SK-N-SH treated with all-trans-retinoic acid at 6 μM for 48 hours (cell line): ENCODE results near the gene CHMP4A.
A peak's percentile ranks its signal among the peaks of the same experiment; 100 is the strongest.

ENCODE experiments used
- ARNTL ChIP-seq: fragments of 450-650 bp; formaldehyde crosslinking; IDR thresholded peaks from 2 replicates; pipeline ENCODE4 v1.5.0; 2020; ENCODE audit warnings: low read depth, mild to moderate bottlenecking, moderate library complexity, borderline replicate concordance
- ESRRG ChIP-seq: fragments of 250-450 bp; sonication (Bioruptor Pico); IDR thresholded peaks from 2 replicates; pipeline ENCODE4 v1.6.1; 2021; ENCODE audit warnings: mild to moderate bottlenecking
- GLIS3 ChIP-seq: fragments of 250-450 bp; sonication (Bioruptor Pico); IDR thresholded peaks from 2 replicates; pipeline ENCODE4 v1.5.0; 2020; ENCODE audit warnings: mild to moderate bottlenecking, moderate library complexity
- SNAI2 ChIP-seq: fragments of 250-450 bp; sonication (Bioruptor Pico); IDR thresholded peaks from 2 replicates; pipeline ENCODE4 v1.5.0; 2020; ENCODE audit warnings: mild to moderate bottlenecking, moderate library complexity
- TF ChIP-seq, protein P1 (sequence below): fragments of 250-450 bp; sonication (Bioruptor Pico); IDR thresholded peaks from 2 replicates; pipeline ENCODE4 v1.8.0; 2020; ENCODE audit warnings: mild to moderate bottlenecking, moderate library complexity, borderline replicate concordance
- TF ChIP-seq, protein P2 (sequence below): fragments of 250-450 bp; sonication (Bioruptor Pico); IDR thresholded peaks from 2 replicates; pipeline ENCODE4 v1.8.0; 2021; ENCODE audit warnings: low read depth, mild to moderate bottlenecking, moderate library complexity, borderline replicate concordance

DNA sequence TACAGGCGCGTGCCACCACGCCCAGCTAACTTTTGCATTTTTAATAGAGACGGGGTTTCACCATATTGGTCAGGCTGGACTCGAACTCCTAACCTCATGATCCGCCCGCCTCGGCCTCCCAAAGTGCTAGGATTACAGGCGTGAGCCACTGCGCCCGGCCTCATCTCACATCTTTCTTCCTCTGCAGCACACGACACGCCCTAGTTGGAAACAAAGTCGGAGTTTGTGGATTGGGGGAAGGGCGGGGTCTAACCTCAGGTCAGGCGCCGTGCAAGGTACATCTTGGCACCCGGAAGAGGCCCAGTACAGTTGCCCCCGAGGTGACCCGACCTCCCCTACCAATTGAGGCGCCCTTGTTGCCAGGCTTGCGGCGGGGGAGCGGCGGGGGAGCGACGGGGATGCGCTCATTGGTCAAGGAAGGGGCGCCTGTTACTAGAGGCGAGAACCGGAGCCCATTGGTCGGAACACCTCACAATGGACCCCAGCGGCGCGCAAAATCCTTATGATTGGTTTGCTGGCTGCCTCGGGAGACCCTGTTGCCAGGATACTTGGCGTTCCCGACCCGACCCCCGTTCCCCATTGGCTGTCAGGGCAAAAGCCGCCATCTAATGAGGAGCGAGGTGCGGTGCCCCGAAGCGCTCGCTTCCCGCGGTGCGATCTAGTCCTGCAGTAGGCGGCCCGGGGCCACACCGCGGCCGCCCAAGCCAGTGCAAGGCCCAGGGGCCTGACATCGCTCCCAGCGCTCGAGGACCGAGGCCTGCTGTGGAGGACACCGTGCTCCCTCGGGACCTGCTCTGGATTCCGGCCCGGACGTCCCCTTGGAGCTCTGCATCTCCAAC lies 41.6 kb downstream of the CHMP4A start, which contains the start of gene REC8:
- TF ChIP-seq, protein P1, sequence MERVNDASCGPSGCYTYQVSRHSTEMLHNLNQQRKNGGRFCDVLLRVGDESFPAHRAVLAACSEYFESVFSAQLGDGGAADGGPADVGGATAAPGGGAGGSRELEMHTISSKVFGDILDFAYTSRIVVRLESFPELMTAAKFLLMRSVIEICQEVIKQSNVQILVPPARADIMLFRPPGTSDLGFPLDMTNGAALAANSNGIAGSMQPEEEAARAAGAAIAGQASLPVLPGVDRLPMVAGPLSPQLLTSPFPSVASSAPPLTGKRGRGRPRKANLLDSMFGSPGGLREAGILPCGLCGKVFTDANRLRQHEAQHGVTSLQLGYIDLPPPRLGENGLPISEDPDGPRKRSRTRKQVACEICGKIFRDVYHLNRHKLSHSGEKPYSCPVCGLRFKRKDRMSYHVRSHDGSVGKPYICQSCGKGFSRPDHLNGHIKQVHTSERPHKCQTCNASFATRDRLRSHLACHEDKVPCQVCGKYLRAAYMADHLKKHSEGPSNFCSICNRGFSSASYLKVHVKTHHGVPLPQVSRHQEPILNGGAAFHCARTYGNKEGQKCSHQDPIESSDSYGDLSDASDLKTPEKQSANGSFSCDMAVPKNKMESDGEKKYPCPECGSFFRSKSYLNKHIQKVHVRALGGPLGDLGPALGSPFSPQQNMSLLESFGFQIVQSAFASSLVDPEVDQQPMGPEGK (CRISPR knock-in tag): no peak
- TF ChIP-seq GLIS3 (CRISPR knock-in tag) (peak; percentile 77; the same call in 1 of the 2 replicates), ESRRG (CRISPR knock-in tag) (peak; percentile 66; the same call in 1 of the 2 replicates), SNAI2 (CRISPR knock-in tag) (0 out of 2 replicates have a peak, but pooled peaks have one; percentile 55), ARNTL (CRISPR knock-in tag) (no peak)
- TF ChIP-seq, protein P2, sequence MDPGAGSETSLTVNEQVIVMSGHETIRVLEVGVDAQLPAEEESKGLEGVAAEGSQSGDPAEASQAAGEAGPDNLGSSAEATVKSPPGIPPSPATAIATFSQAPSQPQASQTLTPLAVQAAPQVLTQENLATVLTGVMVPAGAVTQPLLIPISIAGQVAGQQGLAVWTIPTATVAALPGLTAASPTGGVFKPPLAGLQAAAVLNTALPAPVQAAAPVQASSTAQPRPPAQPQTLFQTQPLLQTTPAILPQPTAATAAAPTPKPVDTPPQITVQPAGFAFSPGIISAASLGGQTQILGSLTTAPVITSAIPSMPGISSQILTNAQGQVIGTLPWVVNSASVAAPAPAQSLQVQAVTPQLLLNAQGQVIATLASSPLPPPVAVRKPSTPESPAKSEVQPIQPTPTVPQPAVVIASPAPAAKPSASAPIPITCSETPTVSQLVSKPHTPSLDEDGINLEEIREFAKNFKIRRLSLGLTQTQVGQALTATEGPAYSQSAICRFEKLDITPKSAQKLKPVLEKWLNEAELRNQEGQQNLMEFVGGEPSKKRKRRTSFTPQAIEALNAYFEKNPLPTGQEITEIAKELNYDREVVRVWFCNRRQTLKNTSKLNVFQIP (CRISPR knock-in tag): no peak
